ENCODE measurements around the gene RREB1.
"Not testable (repeated sequence)": the region's sequence is repeated elsewhere in the genome, so short reads cannot be mapped to it uniquely, and the experiment has no call there.

RREB1 gene

GRCh38 chr6:7151381-7151780 lies 43.6 kb downstream of the RREB1 start:
- no peak overlapping the region for H3K9ac ChIP-seq (ENCODE audit: low read depth, low read length)
- no peak overlapping the region for H3K27ac ChIP-seq (ENCODE audit: low read length)
- H3K27me3 ChIP-seq (ENCODE audit: insufficient read depth, low read length) = no peaks in the 10 kb centered on the region
- no peaks in the 10 kb centered on the region for H3K9me3 ChIP-seq (ENCODE audit: insufficient read depth, low read depth, low read length)
- peaks cover 36% of the 10 kb centered on the region for H3K4me1 ChIP-seq (ENCODE audit: insufficient read depth, low read length)
- H3K4me3 ChIP-seq (ENCODE audit: low read length) = no peak overlapping the region
- no peaks in the 10 kb centered on the region for H3K36me3 ChIP-seq (ENCODE audit: insufficient read depth, low read depth, low read length)

GRCh38 chr6:7152462-7152861 lies 44.7 kb downstream of the RREB1 start:
- H3K36me3 ChIP-seq (ENCODE audit: insufficient read depth, low read depth, low read length) = no peaks in the 10 kb centered on the region
- H3K27ac ChIP-seq (ENCODE audit: low read length) = no peak overlapping the region

GRCh38 chr6:7153789-7154188 lies 46.0 kb downstream of the RREB1 start:
- Histone ChIP-seq H3K4me3 (ENCODE audit: low read length) (no peak overlapping the region), H3K9me3 (ENCODE audit: insufficient read depth, low read depth, low read length) (no peaks in the 10 kb centered on the region), H3K4me1 (ENCODE audit: insufficient read depth, low read length) (peaks cover 37% of the 10 kb centered on the region), H3K27me3 (ENCODE audit: insufficient read depth, low read length) (no peaks in the 10 kb centered on the region), H3K27ac (ENCODE audit: low read length) (no peak overlapping the region), H3K9ac (ENCODE audit: low read depth, low read length) (no peak overlapping the region), H3K36me3 (ENCODE audit: insufficient read depth, low read depth, low read length) (no peaks in the 10 kb centered on the region)

More at GRCh38 chr6:7152462-7152861, 44.7 kb downstream of the RREB1 start:
- Histone ChIP-seq H3K4me3 (ENCODE audit: low read length) (no peak overlapping the region), H3K4me1 (ENCODE audit: insufficient read depth, low read length) (peaks cover 31% of the 10 kb centered on the region), H3K9me3 (ENCODE audit: insufficient read depth, low read depth, low read length) (no peaks in the 10 kb centered on the region), H3K27me3 (ENCODE audit: insufficient read depth, low read length) (no peaks in the 10 kb centered on the region), H3K9ac (ENCODE audit: low read depth, low read length) (no peak overlapping the region)

- H3K27ac ChIP-seq (ENCODE audit: low read length) = no peak overlapping the region
Observed at GRCh38 chr6:7154341-7155139, 46.8 kb downstream of the RREB1 start.

GRCh38 chr6:7155871-7156579 lies 48.3 kb downstream of the RREB1 start:
- Histone ChIP-seq H3K27ac (ENCODE audit: low read length) (no peak overlapping the region), H3K4me1 (ENCODE audit: insufficient read depth, low read length) (peaks cover 28% of the 10 kb centered on the region), H3K36me3 (ENCODE audit: insufficient read depth, low read depth, low read length) (no peaks in the 10 kb centered on the region), H3K4me3 (ENCODE audit: low read length) (no peak overlapping the region), H3K27me3 (ENCODE audit: insufficient read depth, low read length) (no peaks in the 10 kb centered on the region), H3K9ac (ENCODE audit: low read depth, low read length) (peak overlapping the region; percentile 47; the same call in 1 of the 2 replicates), H3K9me3 (ENCODE audit: insufficient read depth, low read depth, low read length) (no peaks in the 10 kb centered on the region)

More at GRCh38 chr6:7154341-7155139, 46.8 kb downstream of the RREB1 start:
- H3K9me3 ChIP-seq (ENCODE audit: insufficient read depth, low read depth, low read length) = no peaks in the 10 kb centered on the region
- H3K4me3 ChIP-seq (ENCODE audit: low read length) = no peak overlapping the region
- no peaks in the 10 kb centered on the region for H3K27me3 ChIP-seq (ENCODE audit: insufficient read depth, low read length)
- no peaks in the 10 kb centered on the region for H3K36me3 ChIP-seq (ENCODE audit: insufficient read depth, low read depth, low read length)
- H3K4me1 ChIP-seq (ENCODE audit: insufficient read depth, low read length) = peaks cover 37% of the 10 kb centered on the region
- H3K9ac ChIP-seq (ENCODE audit: low read depth, low read length) = no peak overlapping the region

- Histone ChIP-seq H3K27me3 (ENCODE audit: insufficient read depth, low read length) (no peaks in the 10 kb centered on the region), H3K4me1 (ENCODE audit: insufficient read depth, low read length) (peaks cover 26% of the 10 kb centered on the region), H3K36me3 (ENCODE audit: insufficient read depth, low read depth, low read length) (no peaks in the 10 kb centered on the region), H3K27ac (ENCODE audit: low read length) (no peak overlapping the region), H3K4me3 (ENCODE audit: low read length) (no peak overlapping the region), H3K9ac (ENCODE audit: low read depth, low read length) (no peak overlapping the region; the same call in 1 of the 2 replicates), H3K9me3 (ENCODE audit: insufficient read depth, low read depth, low read length) (no peaks in the 10 kb centered on the region)
Observed at GRCh38 chr6:7156643-7157278, 49.0 kb downstream of the RREB1 start.

- not testable (repeated sequence) for H3K9ac ChIP-seq (ENCODE audit: low read depth, low read length); H3K27me3 ChIP-seq (ENCODE audit: insufficient read depth, low read length); H3K9me3 ChIP-seq (ENCODE audit: insufficient read depth, low read depth, low read length); H3K4me3 ChIP-seq (ENCODE audit: low read length); H3K27ac ChIP-seq (ENCODE audit: low read length); H3K36me3 ChIP-seq (ENCODE audit: insufficient read depth, low read depth, low read length)
- peaks cover 26% of the 10 kb centered on the region for H3K4me1 ChIP-seq (ENCODE audit: insufficient read depth, low read length)
Observed at GRCh38 chr6:7157307-7157706, 49.5 kb downstream of the RREB1 start.

- Histone ChIP-seq H3K4me1 (ENCODE audit: insufficient read depth, low read length) (peaks cover 26% of the 10 kb centered on the region), H3K27ac (ENCODE audit: low read length) (no peak overlapping the region), H3K9me3 (ENCODE audit: insufficient read depth, low read depth, low read length) (no peaks in the 10 kb centered on the region)
Observed at GRCh38 chr6:7157752-7158616, 50.2 kb downstream of the RREB1 start.

GRCh38 chr6:7159790-7160525 lies 52.2 kb downstream of the RREB1 start:
- Histone ChIP-seq H3K9ac (ENCODE audit: low read depth, low read length) (no peak overlapping the region), H3K4me3 (ENCODE audit: low read length) (no peak overlapping the region), H3K27ac (ENCODE audit: low read length) (no peak overlapping the region)

More at GRCh38 chr6:7157752-7158616, 50.2 kb downstream of the RREB1 start:
- no peak overlapping the region for H3K4me3 ChIP-seq (ENCODE audit: low read length)
- no peaks in the 10 kb centered on the region for H3K36me3 ChIP-seq (ENCODE audit: insufficient read depth, low read depth, low read length)
- H3K27me3 ChIP-seq (ENCODE audit: insufficient read depth, low read length) = no peaks in the 10 kb centered on the region
- peak overlapping the region; percentile 8; the same call in 1 of the 2 replicates for H3K9ac ChIP-seq (ENCODE audit: low read depth, low read length)

GRCh38 chr6:7161253-7161623 lies 53.5 kb downstream of the RREB1 start:
- H3K27ac ChIP-seq (ENCODE audit: low read length) = no peak overlapping the region
- peaks cover 36% of the 10 kb centered on the region for H3K4me1 ChIP-seq (ENCODE audit: insufficient read depth, low read length)
- H3K9ac ChIP-seq (ENCODE audit: low read depth, low read length) = no peak overlapping the region
- H3K27me3 ChIP-seq (ENCODE audit: insufficient read depth, low read length) = no peaks in the 10 kb centered on the region
- no peaks in the 10 kb centered on the region for H3K36me3 ChIP-seq (ENCODE audit: insufficient read depth, low read depth, low read length)
- H3K4me3 ChIP-seq (ENCODE audit: low read length) = no peak overlapping the region
- H3K9me3 ChIP-seq (ENCODE audit: insufficient read depth, low read depth, low read length) = no peaks in the 10 kb centered on the region

More at GRCh38 chr6:7159790-7160525, 52.2 kb downstream of the RREB1 start:
- H3K4me1 ChIP-seq (ENCODE audit: insufficient read depth, low read length) = peaks cover 31% of the 10 kb centered on the region
- no peaks in the 10 kb centered on the region for H3K27me3 ChIP-seq (ENCODE audit: insufficient read depth, low read length)
- H3K36me3 ChIP-seq (ENCODE audit: insufficient read depth, low read depth, low read length) = no peaks in the 10 kb centered on the region
- no peaks in the 10 kb centered on the region for H3K9me3 ChIP-seq (ENCODE audit: insufficient read depth, low read depth, low read length)

Data from iPS-20b (cell line).